K562 (cell line): ENCODE results near the gene PTAFR. TPM values are rescaled to one million over a fixed set of nuclear protein-coding genes. Genes with fewer than 3 reads are reported as not detected.

Experiments used
- ADNP ChIP-seq: fragments of 200-800 bp; sonication (Bioruptor generic); IDR thresholded peaks from 2 replicates; pipeline ENCODE4 v1.6.1; 2016; ENCODE audit warnings: missing genetic modification characterization, missing compliant biosample characterization
- CC2D1A ChIP-seq: fragments of 450-650 bp; IDR thresholded peaks from 2 replicates; pipeline ENCODE4 v1.6.1; 2017; ENCODE audit warnings: mild to moderate bottlenecking
- DACH1 ChIP-seq: fragments of 450-650 bp; IDR thresholded peaks from 2 replicates; pipeline ENCODE4 v1.6.1; 2018; ENCODE audit not compliant: partially characterized antibody
- DDX20 ChIP-seq: fragments of 450-650 bp; IDR thresholded peaks from 2 replicates; pipeline ENCODE4 v1.6.1; 2016; ENCODE audit warnings: missing genetic modification characterization, low read depth, mild to moderate bottlenecking, missing compliant biosample characterization, moderate library complexity
- DPF2 ChIP-seq: fragments of 450-650 bp; IDR thresholded peaks from 2 replicates; pipeline ENCODE4 v1.6.1; 2016
- FOXP4 ChIP-seq: sonication (generic); formaldehyde crosslinking; IDR thresholded peaks from 2 replicates; pipeline ENCODE4 v1.8.0; 2022; ENCODE audit warnings: mild to moderate bottlenecking, missing genetic modification reagents, borderline replicate concordance
- HES1 ChIP-seq: fragments of 450-650 bp; IDR thresholded peaks from 2 replicates; pipeline ENCODE4 v1.6.1; 2016; ENCODE audit warnings: low read depth, mild to moderate bottlenecking, moderate library complexity
- JUN ChIP-seq, 2 experiments: sonication (generic) in 1 of 2; formaldehyde crosslinking in 1 of 2; IDR thresholded peaks; 2 replicates each; pipeline versions ENCODE4 v1.6.1 to v1.8.0; 2012 to 2022; ENCODE audit warnings: borderline replicate concordance in 2 of 2, mild to moderate bottlenecking in 2 of 2, improper control_type of control experiment in 1 of 2, low read depth in 1 of 2, low read length in 1 of 2, missing genetic modification reagents in 1 of 2
- MAFF ChIP-seq: IDR thresholded peaks from 2 replicates; pipeline ENCODE4 v1.6.1; 2012; ENCODE audit warnings: low read length, improper control_type of control experiment
- MBD2 ChIP-seq: sonication (generic); IDR thresholded peaks from 2 replicates; pipeline ENCODE4 v1.6.1; 2016; ENCODE audit warnings: low read depth, borderline replicate concordance
- MCM3 ChIP-seq: fragments of 450-650 bp; IDR thresholded peaks from 2 replicates; pipeline ENCODE4 v1.6.1; 2016
- MNT ChIP-seq, 2 experiments: fragments of 450-650 bp; conservative IDR thresholded peaks; 2 replicates each; pipeline ENCODE4 v1.6.1; 2017; ENCODE audit warnings: mild to moderate bottlenecking in 2 of 2, moderate library complexity in 2 of 2
- MYC ChIP-seq, 2 experiments: fragments of 250-450 bp in 1 of 2; sonication (Bioruptor Pico) in 1 of 2; IDR thresholded peaks; 2 replicates each; pipeline versions ENCODE4 v1.5.1 to v1.6.1; 2012 to 2021; ENCODE audit warnings: low read depth in 2 of 2, borderline replicate concordance in 1 of 2, improper control_type of control experiment in 1 of 2, low read length in 1 of 2, mild to moderate bottlenecking in 1 of 2, moderate library complexity in 1 of 2
- NFIC ChIP-seq: fragments of 450-650 bp; IDR thresholded peaks from 2 replicates; pipeline ENCODE4 v1.6.1; 2017; ENCODE audit warnings: mild to moderate bottlenecking, inconsistent platforms
- NR2C2 ChIP-seq, 2 experiments: fragments of 200-800 bp in 1 of 2; sonication (Bioruptor generic) in 1 of 2; sonication (generic) in 1 of 2; formaldehyde crosslinking in 1 of 2; IDR thresholded peaks; 2 replicates each; pipeline versions ENCODE4 v1.6.1 to v1.8.0; 2016 to 2022; ENCODE audit warnings: mild to moderate bottlenecking in 1 of 2, missing compliant biosample characterization in 1 of 2, missing genetic modification characterization in 1 of 2, missing genetic modification reagents in 1 of 2
- RBM39 ChIP-seq: fragments of 200-400 bp; formaldehyde crosslinking; optimal IDR thresholded peaks from 2 replicates; pipeline ENCODE3; 2018; ENCODE audit warnings: low read depth, low read length
- SIRT6 ChIP-seq: IDR thresholded peaks from one replicate; pipeline ENCODE4 v1.6.1; 2012; ENCODE audit warnings: low read depth, mild to moderate bottlenecking, control low read depth, inconsistent platforms, low read length, moderate library complexity
- SMARCA4 ChIP-seq: fragments of 450-650 bp; IDR thresholded peaks from 2 replicates; pipeline ENCODE4 v1.6.1; 2016
- TBP ChIP-seq: optimal IDR thresholded peaks from 2 replicates; pipeline ENCODE3; 2011; ENCODE audit warnings: low read depth, low read length, improper control_type of control experiment
- XRCC5 ChIP-seq: fragments of 200-400 bp; formaldehyde crosslinking; IDR thresholded peaks from 2 replicates; pipeline ENCODE4 v1.6.1; 2017; ENCODE audit warnings: low read depth, mild to moderate bottlenecking, low read length
- ZNF274 ChIP-seq: IDR thresholded peaks from 2 replicates; pipeline ENCODE4 v1.6.1; 2011; ENCODE audit warnings: low read depth, mild to moderate bottlenecking, low read length, moderate library complexity, borderline replicate concordance
- ZNF79 ChIP-seq: fragments of 250-450 bp; sonication (Bioruptor Pico); IDR thresholded peaks from 2 replicates; pipeline ENCODE4 v1.4.0; 2020; ENCODE audit warnings: low read depth, mild to moderate bottlenecking, moderate library complexity
- polyA plus RNA-seq, 8 experiments: library from polyadenylated mRNA; depleted of rRNA in 4 of 8; stranded (reverse) in 5 of 8; unstranded in 3 of 8; fragments of >200 nt; fragmentation: Nextera tagmentation in 2 of 8; fragmentation: Illumina TruSeq in 1 of 8; extraction: Ambion mirVana in 2 of 8; extraction: Trizol in 1 of 8; gene quantifications; 2 replicates each; pipeline versions ENCODE4 v1.2.1 to v1.2.3, GENCODE V29; 2011 to 2014; ENCODE audit warnings: inconsistent platforms in 1 of 8, missing spikeins in 1 of 8
- total RNA-seq, 7 experiments: library from RNA; depleted of rRNA in 6 of 7; stranded (reverse); fragments of >200 nt in 6 of 7; fragmentation: Illumina TruSeq in 2 of 7; extraction: Trizol in 2 of 7; gene quantifications; 2 replicates each; pipeline versions ENCODE4 v1.2.1 to v1.2.3, GENCODE V29; 2011 to 2021; ENCODE audit warnings: low replicate concordance in 1 of 7
- TF ChIP-seq, protein P1 (sequence below): fragments of 450-650 bp; formaldehyde crosslinking; IDR thresholded peaks from 2 replicates; pipeline ENCODE4 v1.4.0; 2022; ENCODE audit warnings: mild to moderate bottlenecking, moderate library complexity

Gene PTAFR
- total and polyA plus RNA-seq, 9 of the 15 experiments (the other 6 are each of a cell fraction or from before 2014, with no cell fraction given) = 0.15 to 0.55 (median 0.40) TPM; not detected in 1

DNA sequence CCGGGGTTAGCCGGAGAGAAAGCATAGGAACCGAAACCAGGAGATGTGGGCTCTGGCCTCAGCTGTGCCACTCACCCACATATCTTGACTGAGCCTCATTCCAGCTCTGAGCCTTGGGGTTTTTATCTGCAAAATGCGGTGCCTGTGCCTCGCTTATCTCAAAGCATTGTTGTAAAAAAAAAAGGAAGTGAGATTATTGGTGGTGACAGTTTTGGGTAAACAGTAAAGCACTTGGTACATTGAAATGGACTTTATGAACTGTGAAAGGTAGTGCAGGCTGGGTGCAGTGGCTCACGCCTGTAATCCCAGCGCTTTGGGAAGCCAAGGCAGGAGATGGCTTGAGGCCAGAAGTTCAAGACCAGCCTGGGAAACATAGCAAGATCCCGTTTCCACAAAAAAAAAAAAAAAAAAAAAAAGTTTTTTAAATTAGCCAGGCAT is 3.8 kb downstream of the PTAFR start (continued):
- peak; percentile 96 for TF ChIP-seq HES1
- TF ChIP-seq FOXP4 (CRISPR knock-in tag) = 0 out of 2 replicates have a peak, but pooled peaks have one; percentile 51
- TF ChIP-seq MCM3 = no peak
- peak; percentile 77 for TF ChIP-seq TBP
- peak in 1 of 2 experiments; percentile 71; a peak in 1 of 4 replicates for TF ChIP-seq MNT (conservative IDR thresholded peaks at IDR 0.05)
- no peak for TF ChIP-seq SIRT6
- TF ChIP-seq SMARCA4 = peak; percentile 98
- TF ChIP-seq DDX20 = no peak
- peak; percentile 3; the same call in 1 of the 2 replicates for TF ChIP-seq MAFF
- TF ChIP-seq, protein P1, sequence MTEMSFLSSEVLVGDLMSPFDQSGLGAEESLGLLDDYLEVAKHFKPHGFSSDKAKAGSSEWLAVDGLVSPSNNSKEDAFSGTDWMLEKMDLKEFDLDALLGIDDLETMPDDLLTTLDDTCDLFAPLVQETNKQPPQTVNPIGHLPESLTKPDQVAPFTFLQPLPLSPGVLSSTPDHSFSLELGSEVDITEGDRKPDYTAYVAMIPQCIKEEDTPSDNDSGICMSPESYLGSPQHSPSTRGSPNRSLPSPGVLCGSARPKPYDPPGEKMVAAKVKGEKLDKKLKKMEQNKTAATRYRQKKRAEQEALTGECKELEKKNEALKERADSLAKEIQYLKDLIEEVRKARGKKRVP = peak; percentile 67
- 0 out of 2 replicates have a peak, but pooled peaks have one; percentile 11 for TF ChIP-seq CC2D1A
- TF ChIP-seq DACH1 = no peak
- TF ChIP-seq ADNP = peak; percentile 93
- peak; percentile 78 for TF ChIP-seq RBM39
- 0 out of 2 replicates have a peak, but pooled peaks have one; percentile 67 for TF ChIP-seq MBD2
- TF ChIP-seq MYC (IDR thresholded peaks at IDR 0.05; ENCODE audit: low read depth, low read length) = peak; percentile 61; the same call in 1 of the 2 replicates
- no peak for TF ChIP-seq MYC (CRISPR knock-in tag; IDR thresholded peaks at IDR 0.05; ENCODE audit: borderline replicate concordance, low read depth)
- no peak for TF ChIP-seq ZNF274
- peak; percentile 98 for TF ChIP-seq DPF2
- peak; percentile 82; the same call in 1 of the 2 replicates for TF ChIP-seq ZNF79
- TF ChIP-seq NFIC = peak; percentile 77
- 0 out of 2 replicates have a peak, but pooled peaks have one; percentile 26 for TF ChIP-seq JUN (IDR thresholded peaks at IDR 0.05; ENCODE audit: borderline replicate concordance, low read depth, low read length)
- no peak for TF ChIP-seq JUN (CRISPR knock-in tag; IDR thresholded peaks at IDR 0.05; ENCODE audit: borderline replicate concordance)
- 0 out of 2 replicates have a peak, but pooled peaks have one; percentile 45 for TF ChIP-seq NR2C2 (CRISPR knock-in tag; IDR thresholded peaks at IDR 0.05)
- TF ChIP-seq NR2C2 (tag; IDR thresholded peaks at IDR 0.05) = peak; percentile 63; the same call in 1 of the 2 replicates
- TF ChIP-seq XRCC5 = no peak
